Cardiac muscle cell (in vitro differentiated cells and primary cell): ENCODE results near the gene BANF2. TPM values are rescaled to one million over a fixed set of nuclear protein-coding genes. Genes with fewer than 3 reads are reported as not detected.
A peak's percentile ranks its signal among the peaks of the same experiment; 100 is the strongest.

Experiments used
- DNase-seq, 2 donors: peaks; one replicate each; pipeline versions ENCODE4 v3.0.0 to v3.0.0-alpha.2; 2010 to 2017; ENCODE audit warnings: low read depth in 1 of 2, low spot score in 1 of 2
- H3K27ac ChIP-seq: fragments of 200-600 bp; sonication (generic); 2 replicates; pipeline ENCODE4 v1.5.1; 2016
- H3K27me3 ChIP-seq: fragments of 200-600 bp; sonication (generic); 2 replicates; pipeline ENCODE4 v1.6.0; 2016; ENCODE audit warnings: control low read depth
- H3K36me3 ChIP-seq: fragments of 200-600 bp; sonication (generic); 2 replicates; pipeline ENCODE4 v1.5.1; 2016; ENCODE audit warnings: control low read depth
- H3K4me1 ChIP-seq: fragments of 200-600 bp; sonication (generic); 2 replicates; pipeline ENCODE4 v1.8.1; 2017; ENCODE audit warnings: low read depth, mild to moderate bottlenecking, mixed run types
- H3K4me3 ChIP-seq: fragments of 200-600 bp; sonication (generic); 2 replicates; pipeline ENCODE4 v1.5.1; 2016; ENCODE audit warnings: mild to moderate bottlenecking
- H3K9me3 ChIP-seq: fragments of 200-600 bp; sonication (generic); 2 replicates; pipeline ENCODE4 v1.5.1; 2017; ENCODE audit warnings: low read depth, mild to moderate bottlenecking, control low read depth
- CTCF ChIP-seq: IDR thresholded peaks from 2 replicates; pipeline ENCODE4 v1.5.1; 2012; ENCODE audit warnings: low read depth, mild to moderate bottlenecking, low read length
- polyA plus RNA-seq: library from polyadenylated mRNA; unstranded; fragments of >200 nt; fragmentation: Nextera tagmentation; extraction: Ambion mirVana; gene quantifications from 2 replicates; pipeline ENCODE4 v1.2.1, GENCODE V29; 2016
- total RNA-seq: library from RNA; depleted of rRNA; stranded (reverse); fragments of >200 nt; gene quantifications from 2 replicates; pipeline ENCODE4 v1.2.3, GENCODE V29; 2016

Gene BANF2
- total and polyA plus RNA-seq, 2 experiments from 2014 or later, result not detected

GRCh38 chr20:17733767-17734304, 34.1 kb downstream of the BANF2 start:
- Histone ChIP-seq H3K27me3 (no peaks in the 10 kb centered on the region), H3K4me1 (no peaks in the 10 kb centered on the region), H3K36me3 (no peaks in the 10 kb centered on the region), H3K4me3 (no peak overlapping the region), H3K27ac (no peak overlapping the region), H3K9me3 (no peaks in the 10 kb centered on the region)
- DNase-seq, result no peak
- TF ChIP-seq CTCF, result no peak

GRCh38 chr20:17734374-17734773, 34.6 kb downstream of the BANF2 start:
- no peak for TF ChIP-seq CTCF
- H3K9me3 ChIP-seq, result no peaks in the 10 kb centered on the region
- no peaks in the 10 kb centered on the region for H3K36me3 ChIP-seq
- DNase-seq, result no peak
- no peaks in the 10 kb centered on the region for H3K27me3 ChIP-seq
- H3K27ac ChIP-seq, result no peak overlapping the region
- no peak overlapping the region for H3K4me3 ChIP-seq
- no peaks in the 10 kb centered on the region for H3K4me1 ChIP-seq

GRCh38 chr20:17735206-17735804, 35.5 kb downstream of the BANF2 start:
- Histone ChIP-seq H3K27ac (no peak overlapping the region), H3K36me3 (no peaks in the 10 kb centered on the region)
- DNase-seq, result peak in 1 of 2 donors; percentile 52

GRCh38 chr20:17735959-17736621, 36.3 kb downstream of the BANF2 start:
- no peak for TF ChIP-seq CTCF
- DNase-seq, result no peak
- H3K4me3 ChIP-seq, result no peak overlapping the region
- no peaks in the 10 kb centered on the region for H3K27me3 ChIP-seq
- H3K4me1 ChIP-seq, result no peaks in the 10 kb centered on the region
- no peaks in the 10 kb centered on the region for H3K36me3 ChIP-seq
- H3K9me3 ChIP-seq, result no peaks in the 10 kb centered on the region
- H3K27ac ChIP-seq, result no peak overlapping the region

More at GRCh38 chr20:17735206-17735804, 35.5 kb downstream of the BANF2 start:
- H3K27me3 ChIP-seq, result no peaks in the 10 kb centered on the region
- H3K4me1 ChIP-seq, result no peaks in the 10 kb centered on the region
- no peak overlapping the region for H3K4me3 ChIP-seq
- no peak for TF ChIP-seq CTCF
- H3K9me3 ChIP-seq, result no peaks in the 10 kb centered on the region

GRCh38 chr20:17738154-17738553, 38.4 kb downstream of the BANF2 start:
- Histone ChIP-seq H3K4me3 (no peak overlapping the region), H3K9me3 (no peaks in the 10 kb centered on the region), H3K4me1 (no peaks in the 10 kb centered on the region), H3K27ac (no peak overlapping the region), H3K27me3 (no peaks in the 10 kb centered on the region), H3K36me3 (no peaks in the 10 kb centered on the region)
- no peak for DNase-seq
- no peak for TF ChIP-seq CTCF
